Retinal pigment epithelial cell (primary cell): ENCODE results near the gene CEP76.
A peak's percentile ranks its signal among the peaks of the same experiment; 100 is the strongest.

Experiments
- DNase-seq: peaks from one replicate; pipeline ENCODE4 v3.0.0-alpha.2; 2010; ENCODE audit warnings: low read depth
- H3K4me3 ChIP-seq: 2 replicates; pipeline ENCODE4 v1.5.1; 2011; ENCODE audit warnings: mild to moderate bottlenecking, low read length, control low read depth, moderate library complexity
- TF ChIP-seq, protein P1 (sequence below): conservative IDR thresholded peaks from 2 replicates; pipeline ENCODE4 v1.5.1; 2011; ENCODE audit warnings: low read depth, low read length, control low read depth, inconsistent platforms

CEP76 gene

DNA sequence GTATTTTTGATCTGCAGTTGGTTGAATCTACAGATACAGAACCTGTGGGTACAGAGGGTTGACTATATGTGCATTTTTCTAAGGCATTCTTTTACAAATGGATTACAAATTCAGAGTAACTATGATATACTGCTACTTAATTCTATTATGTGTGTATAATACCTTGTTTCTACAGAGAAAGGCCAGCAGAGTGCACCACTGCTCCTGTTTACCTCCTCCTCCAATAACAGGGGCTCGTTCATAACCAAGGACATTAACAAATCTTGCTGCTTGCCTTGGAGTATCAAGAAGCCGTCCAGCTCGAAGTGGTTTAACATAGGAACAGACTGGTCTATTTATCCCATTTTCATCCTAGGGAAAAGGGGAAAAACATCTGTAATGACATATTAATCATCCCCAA, 16.4 kb downstream of the CEP76 start:
- no peak overlapping the region for H3K4me3 ChIP-seq
- TF ChIP-seq, protein P1, sequence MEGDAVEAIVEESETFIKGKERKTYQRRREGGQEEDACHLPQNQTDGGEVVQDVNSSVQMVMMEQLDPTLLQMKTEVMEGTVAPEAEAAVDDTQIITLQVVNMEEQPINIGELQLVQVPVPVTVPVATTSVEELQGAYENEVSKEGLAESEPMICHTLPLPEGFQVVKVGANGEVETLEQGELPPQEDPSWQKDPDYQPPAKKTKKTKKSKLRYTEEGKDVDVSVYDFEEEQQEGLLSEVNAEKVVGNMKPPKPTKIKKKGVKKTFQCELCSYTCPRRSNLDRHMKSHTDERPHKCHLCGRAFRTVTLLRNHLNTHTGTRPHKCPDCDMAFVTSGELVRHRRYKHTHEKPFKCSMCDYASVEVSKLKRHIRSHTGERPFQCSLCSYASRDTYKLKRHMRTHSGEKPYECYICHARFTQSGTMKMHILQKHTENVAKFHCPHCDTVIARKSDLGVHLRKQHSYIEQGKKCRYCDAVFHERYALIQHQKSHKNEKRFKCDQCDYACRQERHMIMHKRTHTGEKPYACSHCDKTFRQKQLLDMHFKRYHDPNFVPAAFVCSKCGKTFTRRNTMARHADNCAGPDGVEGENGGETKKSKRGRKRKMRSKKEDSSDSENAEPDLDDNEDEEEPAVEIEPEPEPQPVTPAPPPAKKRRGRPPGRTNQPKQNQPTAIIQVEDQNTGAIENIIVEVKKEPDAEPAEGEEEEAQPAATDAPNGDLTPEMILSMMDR = peak; percentile 34
- no peak for DNase-seq

DNA sequence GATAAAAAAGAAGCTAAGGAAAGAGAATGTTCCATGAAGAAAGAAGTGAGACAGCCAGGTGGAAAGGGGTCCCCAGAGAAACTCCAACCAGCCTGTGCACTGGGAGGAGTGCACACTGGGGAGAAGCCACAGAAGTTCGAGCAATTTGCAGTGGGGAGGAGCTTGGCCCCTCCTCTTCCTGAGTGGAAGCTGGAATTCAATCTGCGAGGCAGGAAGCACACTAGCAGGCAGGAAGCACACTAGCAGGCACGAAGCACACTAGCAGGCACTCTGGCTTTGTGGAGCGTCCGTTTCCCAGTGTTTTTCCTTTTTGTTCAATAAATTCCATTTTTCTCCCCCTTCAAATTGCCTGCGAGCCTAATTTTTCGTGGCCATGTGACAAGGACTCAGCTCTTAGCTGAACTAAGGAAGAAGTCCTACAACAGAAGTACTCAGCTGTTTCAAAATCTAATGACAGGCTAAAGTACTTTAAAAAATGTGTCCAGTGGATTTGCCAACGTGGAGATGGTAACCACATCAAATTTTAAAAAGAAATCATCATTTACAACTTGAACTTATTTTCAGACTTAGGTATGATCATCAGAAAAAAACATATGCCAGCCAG, 23.2 kb downstream of the CEP76 start:
- H3K4me3 ChIP-seq = no peak overlapping the region
- no peak for DNase-seq
- TF ChIP-seq, protein P1 = no peak

DNA sequence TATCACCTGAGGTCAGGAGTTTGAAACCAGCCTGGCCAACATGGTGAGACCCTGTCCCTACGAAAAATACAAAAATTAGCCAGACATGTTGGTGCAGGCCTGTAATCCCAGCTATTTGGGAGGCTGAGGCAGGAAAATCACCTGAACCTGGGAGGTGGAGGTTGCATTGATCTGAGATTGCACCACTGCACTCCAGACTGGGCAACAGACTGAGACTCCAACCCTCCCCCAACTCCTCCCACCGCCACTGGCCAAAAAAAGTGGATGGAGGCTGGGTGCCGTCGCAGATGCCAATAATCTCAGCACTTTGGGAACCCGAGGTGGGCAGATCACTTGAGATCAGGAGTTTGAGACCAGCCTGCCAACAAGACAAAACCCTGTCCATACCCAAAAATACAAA, 34.5 kb downstream of the CEP76 start:
- TF ChIP-seq, protein P1 = no peak
- DNase-seq = no peak

DNA sequence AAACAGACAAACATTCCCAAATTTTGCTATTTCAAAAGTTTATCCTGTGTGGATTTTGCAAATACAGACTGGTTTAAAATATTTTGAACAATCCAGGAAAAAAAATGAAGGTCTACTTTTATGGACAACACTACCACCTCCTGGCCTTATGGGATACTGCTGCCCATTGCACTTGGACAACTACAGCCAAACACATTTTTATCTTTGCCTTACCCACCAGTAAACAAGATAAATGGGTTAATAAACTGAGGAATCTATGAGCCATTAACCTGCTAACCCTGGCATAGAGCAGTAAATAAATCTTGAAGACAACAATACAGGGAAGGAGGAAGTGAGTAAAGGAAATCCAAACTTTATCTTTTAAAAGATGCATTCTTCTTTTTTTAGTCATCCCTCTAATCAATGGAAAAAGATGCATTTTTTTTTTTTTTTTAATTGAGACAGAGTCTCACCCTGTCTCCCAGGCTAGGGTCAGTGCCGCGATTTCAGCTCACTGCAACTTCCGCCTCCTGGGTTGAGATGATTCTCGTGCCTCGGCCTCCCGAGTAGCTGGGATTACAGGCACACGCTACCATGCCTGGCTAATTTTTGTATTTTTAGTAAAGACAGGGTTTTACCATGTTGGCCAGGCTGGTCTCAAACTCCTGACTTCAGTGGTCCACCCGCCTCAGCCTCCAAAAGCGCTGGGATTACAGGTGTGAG, 42.5 kb downstream of the CEP76 start:
- H3K4me3 ChIP-seq = no peak overlapping the region
- no peak for DNase-seq
- TF ChIP-seq, protein P1 = peak; percentile 94

More for the DNA sequence above, 34.5 kb downstream of the CEP76 start:
- H3K4me3 ChIP-seq = no peak overlapping the region

DNA sequence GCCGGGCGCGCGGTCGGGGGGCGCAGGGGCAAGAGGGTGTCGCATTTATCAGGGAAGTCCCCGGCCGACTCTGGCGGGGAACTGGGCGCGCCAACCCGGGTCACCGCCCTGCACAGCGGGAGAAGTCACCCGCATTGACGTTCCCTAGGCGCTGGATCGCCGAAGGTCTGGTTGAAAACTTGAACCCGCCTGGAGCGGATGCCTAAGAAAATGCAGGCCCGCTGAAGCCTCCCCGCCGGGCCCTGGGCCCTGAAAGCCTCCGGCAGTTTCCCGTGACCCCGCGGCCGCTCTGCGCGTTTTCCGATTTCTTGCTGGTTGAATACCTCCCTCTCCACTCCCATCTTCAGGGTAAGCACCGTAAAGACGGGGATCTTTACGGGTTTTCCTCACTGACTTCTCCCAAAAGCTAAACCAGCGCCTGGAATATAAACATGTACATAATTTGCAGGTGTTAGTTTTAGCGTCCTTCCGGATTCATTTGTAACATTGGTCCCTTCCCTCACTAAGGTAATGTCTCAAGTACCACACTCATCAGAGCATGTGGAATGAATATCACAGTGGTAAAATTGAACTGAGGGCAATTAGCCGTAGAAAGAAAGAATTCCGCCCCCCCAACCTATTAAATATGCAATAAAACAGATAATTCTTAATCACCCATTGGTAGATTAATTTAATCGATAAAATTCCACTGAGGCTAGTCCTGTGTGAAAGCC, 43.9 kb downstream of the CEP76 start:
- peak overlapping the region; percentile 91 for H3K4me3 ChIP-seq
- TF ChIP-seq, protein P1 = peak; percentile 22
- DNase-seq = no peak

DNA sequence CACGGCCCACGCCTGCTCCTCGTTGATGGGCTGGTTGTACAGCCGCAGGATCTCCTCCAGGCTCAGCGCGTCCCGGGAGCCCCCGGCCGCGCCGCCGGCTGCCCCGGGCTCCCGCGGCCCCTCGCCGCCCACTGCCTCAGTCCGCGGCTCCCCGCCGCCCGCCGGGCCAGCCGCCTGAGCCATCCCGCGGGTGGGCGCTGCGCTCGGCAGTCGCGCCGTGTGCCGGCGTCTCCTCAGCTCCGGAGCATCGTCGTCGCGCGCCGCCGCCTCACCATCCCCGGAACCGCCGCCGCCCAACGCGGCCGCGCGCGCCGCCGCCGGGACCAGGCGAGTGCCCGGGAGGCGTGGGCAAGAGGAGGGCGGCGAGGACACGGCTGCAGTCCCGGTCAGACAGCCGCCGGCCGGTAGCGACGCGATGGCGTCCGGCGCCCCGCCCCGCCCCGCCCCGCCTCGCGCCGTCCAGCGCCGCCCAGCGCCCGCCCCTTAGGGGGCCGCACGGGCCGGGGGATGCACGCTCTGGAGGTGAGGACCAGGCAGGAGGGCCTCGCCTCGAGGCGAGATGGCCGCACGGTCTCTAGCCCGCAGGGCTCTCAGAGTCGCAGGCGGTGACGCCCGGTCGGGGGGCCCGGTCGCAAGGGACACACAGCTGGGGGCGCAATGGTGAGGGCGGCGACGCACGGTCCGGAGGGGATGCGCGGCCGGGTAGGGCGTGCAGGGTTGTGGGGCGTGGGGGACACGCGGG, 44.7 kb downstream of the CEP76 start, which contains the start of gene SPIRE1:
SPIRE1 (minus strand) TSS at position 424 of the 742 bp plus-strand sequence; CDS start at position 183, 241 bp downstream.
- no peak for DNase-seq
- TF ChIP-seq, protein P1 = no peak
- H3K4me3 ChIP-seq = peak within 1 kb of the TSS; percentile 91
